ENCODE measurements around the gene ABCC4. TPM values are rescaled to one million over a fixed set of nuclear protein-coding genes. Genes with fewer than 3 reads are reported as not detected.

ABCC4 gene
- total RNA-seq, 1 donor: 11.8 TPM

- H3K4me1 ChIP-seq (ENCODE audit: insufficient read depth, low read length): no peaks in the 10 kb centered on the region
- H3K9me3 ChIP-seq (ENCODE audit: low read depth, low read length): no peaks in the 10 kb centered on the region
- H3K27me3 ChIP-seq (ENCODE audit: insufficient read depth, low read length): no peaks in the 10 kb centered on the region
- H3K4me3 ChIP-seq (ENCODE audit: low read length): no peak overlapping the region
These were observed 250.2 kb downstream of the ABCC4 start for GRCh38 chr13:95050800-95051615.

GRCh38 chr13:95049772-95050171, 251.5 kb downstream of the ABCC4 start:
- Histone ChIP-seq H3K4me3 (ENCODE audit: low read length) (no peak overlapping the region), H3K9me3 (ENCODE audit: low read depth, low read length) (no peaks in the 10 kb centered on the region), H3K4me1 (ENCODE audit: insufficient read depth, low read length) (no peaks in the 10 kb centered on the region), H3K27me3 (ENCODE audit: insufficient read depth, low read length) (no peaks in the 10 kb centered on the region)

DNA sequence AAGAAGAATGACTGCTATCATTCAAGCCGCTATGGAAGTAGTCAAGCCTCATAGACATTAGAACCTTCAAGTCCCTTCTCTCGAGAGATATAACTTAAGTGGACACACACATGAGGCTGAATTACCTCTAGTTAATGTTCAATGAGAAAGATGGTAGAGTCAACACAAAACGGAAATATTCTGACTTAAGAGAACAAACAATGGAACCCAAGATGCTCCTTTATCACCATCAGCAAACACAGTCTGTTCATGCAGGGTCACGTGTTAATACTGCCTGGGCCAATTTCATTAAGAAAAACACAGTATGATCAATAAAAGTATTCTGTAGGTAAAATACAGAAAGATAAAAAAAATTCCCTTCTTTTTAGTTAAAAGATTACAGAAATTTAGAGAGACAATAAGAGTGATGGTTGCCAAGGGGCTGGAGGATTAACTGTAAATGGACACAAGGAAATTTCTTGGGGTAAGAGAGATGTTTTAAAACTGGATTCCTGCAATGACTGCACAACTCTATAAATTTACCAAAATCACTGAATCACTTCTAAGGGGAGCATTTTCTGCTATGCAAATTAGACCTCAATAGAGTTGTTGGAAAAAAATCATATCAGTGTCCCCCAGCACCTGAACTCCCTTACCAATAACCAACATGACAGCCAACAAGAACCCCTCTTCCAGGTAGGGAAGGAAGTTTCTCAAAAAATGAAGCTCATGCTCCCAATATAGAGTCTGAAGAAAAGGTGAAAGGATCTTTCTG, 256.6 kb downstream of the ABCC4 start:
- H3K4me3 ChIP-seq (ENCODE audit: low read length): no peak overlapping the region
- H3K4me1 ChIP-seq (ENCODE audit: insufficient read depth, low read length): no peaks in the 10 kb centered on the region
- H3K27me3 ChIP-seq (ENCODE audit: insufficient read depth, low read length): no peaks in the 10 kb centered on the region
- H3K9me3 ChIP-seq (ENCODE audit: low read depth, low read length): no peaks in the 10 kb centered on the region

DNA sequence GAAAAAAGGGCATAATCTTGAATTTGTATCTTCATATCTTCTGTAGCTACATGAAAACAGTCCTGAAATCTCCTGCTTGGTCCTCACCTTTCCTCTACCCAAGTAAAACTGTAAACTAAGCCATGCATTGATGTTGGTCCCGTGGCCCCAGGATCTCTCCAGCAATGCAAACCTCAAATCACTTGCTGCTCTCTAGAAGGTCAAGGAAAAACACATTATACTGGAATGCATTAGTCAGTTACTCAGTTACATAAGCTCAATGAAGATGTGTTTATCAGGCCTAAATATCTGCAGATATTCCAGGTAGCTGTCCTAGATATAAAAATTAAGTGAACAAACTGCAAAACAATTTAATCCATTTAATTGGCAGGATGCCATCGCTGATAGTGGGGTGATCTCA, 261.8 kb downstream of the ABCC4 start:
- H3K4me3 ChIP-seq (ENCODE audit: low read length): no peak overlapping the region
- H3K27me3 ChIP-seq (ENCODE audit: insufficient read depth, low read length): no peaks in the 10 kb centered on the region

GRCh38 chr13:95038949-95039348, 262.3 kb downstream of the ABCC4 start:
- no peaks in the 10 kb centered on the region for H3K9me3 ChIP-seq (ENCODE audit: low read depth, low read length)
- no peaks in the 10 kb centered on the region for H3K27me3 ChIP-seq (ENCODE audit: insufficient read depth, low read length)
- no peak overlapping the region for H3K4me3 ChIP-seq (ENCODE audit: low read length)
- H3K4me1 ChIP-seq (ENCODE audit: insufficient read depth, low read length): no peaks in the 10 kb centered on the region

More for the DNA sequence above, 261.8 kb downstream of the ABCC4 start:
- Histone ChIP-seq H3K9me3 (ENCODE audit: low read depth, low read length) (no peaks in the 10 kb centered on the region), H3K4me1 (ENCODE audit: insufficient read depth, low read length) (no peaks in the 10 kb centered on the region)

DNA sequence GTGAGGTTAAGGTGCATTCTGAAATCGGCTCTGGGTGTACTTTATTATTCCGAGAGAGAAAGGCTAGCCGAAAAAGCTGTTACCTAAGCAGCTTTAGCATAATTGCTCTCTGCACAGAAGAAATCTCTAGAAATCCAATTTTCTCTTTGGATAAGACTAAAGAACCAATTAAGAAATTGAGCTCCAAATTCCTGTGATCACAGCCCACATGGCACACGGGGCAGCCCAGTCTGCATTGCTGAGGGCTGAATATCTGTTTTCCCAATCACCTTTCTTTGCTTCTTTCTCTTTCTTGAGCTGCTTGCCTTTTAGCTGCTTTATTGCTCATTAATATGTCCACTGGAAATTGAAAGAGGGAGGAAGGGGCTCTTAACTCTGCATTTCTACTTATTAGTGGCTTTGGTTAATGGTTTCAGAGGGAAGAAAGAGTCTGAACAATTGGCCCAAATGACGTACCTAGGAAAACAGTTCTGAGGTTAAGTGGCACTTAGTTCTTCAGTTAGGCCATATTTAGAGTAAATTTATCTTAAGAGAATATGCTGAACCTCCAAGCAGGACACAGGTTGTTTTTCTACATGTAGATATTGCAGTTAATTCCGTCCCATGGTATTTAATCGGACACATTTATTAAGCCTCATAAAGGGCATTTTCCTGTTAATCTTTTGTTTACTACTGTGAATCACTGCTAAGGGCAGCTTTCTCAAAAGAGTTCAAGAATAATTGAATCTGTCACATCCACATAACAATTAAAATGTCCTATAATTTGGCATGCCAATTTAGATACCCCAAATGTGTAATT, 265.7 kb downstream of the ABCC4 start:
- Histone ChIP-seq H3K9me3 (ENCODE audit: low read depth, low read length) (no peaks in the 10 kb centered on the region), H3K27me3 (ENCODE audit: insufficient read depth, low read length) (no peaks in the 10 kb centered on the region), H3K4me1 (ENCODE audit: insufficient read depth, low read length) (no peaks in the 10 kb centered on the region), H3K4me3 (ENCODE audit: low read length) (no peak overlapping the region)

- Histone ChIP-seq H3K4me3 (ENCODE audit: low read length) (no peak overlapping the region), H3K4me1 (ENCODE audit: insufficient read depth, low read length) (no peaks in the 10 kb centered on the region), H3K9me3 (ENCODE audit: low read depth, low read length) (no peaks in the 10 kb centered on the region), H3K27me3 (ENCODE audit: insufficient read depth, low read length) (no peaks in the 10 kb centered on the region)
These were observed 267.4 kb downstream of the ABCC4 start for GRCh38 chr13:95033890-95034289.

DNA sequence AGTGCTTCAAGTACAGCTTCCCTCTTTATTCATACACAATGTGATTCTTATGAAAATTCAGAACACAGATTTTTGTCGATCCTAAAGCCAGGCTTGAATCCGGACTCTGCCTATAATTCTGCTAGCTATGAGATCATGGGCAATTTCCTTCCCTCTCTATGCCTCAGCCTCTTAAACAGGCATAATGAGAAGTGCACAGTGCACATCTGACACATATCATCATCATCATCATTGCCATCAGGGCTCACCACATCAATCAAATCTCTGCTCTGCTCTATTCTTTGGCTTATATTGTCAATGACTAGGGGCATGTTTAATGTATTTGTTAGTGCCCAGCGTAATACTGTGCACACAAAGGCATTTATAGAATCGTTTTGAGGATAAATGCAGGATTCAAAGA, 269.1 kb downstream of the ABCC4 start:
- Histone ChIP-seq H3K27me3 (ENCODE audit: insufficient read depth, low read length) (no peaks in the 10 kb centered on the region), H3K4me1 (ENCODE audit: insufficient read depth, low read length) (no peaks in the 10 kb centered on the region), H3K9me3 (ENCODE audit: low read depth, low read length) (no peaks in the 10 kb centered on the region), H3K4me3 (ENCODE audit: low read length) (no peak overlapping the region)

GRCh38 chr13:95030821-95031343, 270.4 kb downstream of the ABCC4 start:
- Histone ChIP-seq H3K27me3 (ENCODE audit: insufficient read depth, low read length) (no peaks in the 10 kb centered on the region), H3K9me3 (ENCODE audit: low read depth, low read length) (no peaks in the 10 kb centered on the region), H3K4me3 (ENCODE audit: low read length) (no peak overlapping the region), H3K4me1 (ENCODE audit: insufficient read depth, low read length) (no peaks in the 10 kb centered on the region)

DNA sequence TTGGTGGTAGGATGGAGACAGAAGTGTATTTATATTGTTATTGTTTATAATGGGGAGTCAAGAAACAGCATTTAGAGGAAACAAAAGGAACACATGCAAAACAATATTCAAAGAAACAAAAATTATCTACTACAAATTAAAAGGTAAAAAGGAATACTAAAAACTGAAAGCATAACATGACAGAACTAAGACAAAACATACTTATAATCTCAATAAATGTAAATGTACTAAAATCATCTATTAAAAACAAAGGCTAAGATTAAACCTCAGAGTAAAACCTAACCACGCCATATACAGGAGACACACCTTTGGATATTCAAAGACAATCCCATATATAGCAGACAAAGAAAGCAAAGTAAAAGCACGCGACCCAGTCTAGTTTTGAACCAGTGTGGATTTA, 273.6 kb downstream of the ABCC4 start:
- Histone ChIP-seq H3K4me3 (ENCODE audit: low read length) (no peak overlapping the region), H3K4me1 (ENCODE audit: insufficient read depth, low read length) (no peaks in the 10 kb centered on the region), H3K9me3 (ENCODE audit: low read depth, low read length) (no peaks in the 10 kb centered on the region), H3K27me3 (ENCODE audit: insufficient read depth, low read length) (no peaks in the 10 kb centered on the region)

DNA sequence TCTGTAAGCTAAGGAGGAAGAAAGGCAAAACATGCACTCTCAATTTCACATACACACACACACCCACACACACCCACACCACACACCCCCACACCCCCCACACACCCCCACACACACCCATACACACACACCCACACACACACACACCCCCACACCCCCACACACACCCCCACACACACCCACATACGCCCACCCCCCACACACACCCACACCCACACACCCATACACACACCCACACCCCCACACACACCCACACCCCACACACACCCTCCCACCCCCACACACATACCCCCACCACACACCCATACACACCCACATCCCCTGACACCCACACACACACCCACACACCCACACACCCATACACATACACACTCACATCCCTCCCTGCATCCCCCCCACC, 276.1 kb downstream of the ABCC4 start:
- Histone ChIP-seq H3K27me3 (ENCODE audit: insufficient read depth, low read length) (no peaks in the 10 kb centered on the region), H3K4me1 (ENCODE audit: insufficient read depth, low read length) (no peaks in the 10 kb centered on the region), H3K4me3 (ENCODE audit: low read length) (no peak overlapping the region), H3K9me3 (ENCODE audit: low read depth, low read length) (no peaks in the 10 kb centered on the region)

- Histone ChIP-seq H3K9me3 (ENCODE audit: low read depth, low read length) (no peaks in the 10 kb centered on the region), H3K4me3 (ENCODE audit: low read length) (no peak overlapping the region), H3K27me3 (ENCODE audit: insufficient read depth, low read length) (no peaks in the 10 kb centered on the region), H3K4me1 (ENCODE audit: insufficient read depth, low read length) (no peaks in the 10 kb centered on the region)
These were observed 277.8 kb downstream of the ABCC4 start for GRCh38 chr13:95023405-95023804.

DNA sequence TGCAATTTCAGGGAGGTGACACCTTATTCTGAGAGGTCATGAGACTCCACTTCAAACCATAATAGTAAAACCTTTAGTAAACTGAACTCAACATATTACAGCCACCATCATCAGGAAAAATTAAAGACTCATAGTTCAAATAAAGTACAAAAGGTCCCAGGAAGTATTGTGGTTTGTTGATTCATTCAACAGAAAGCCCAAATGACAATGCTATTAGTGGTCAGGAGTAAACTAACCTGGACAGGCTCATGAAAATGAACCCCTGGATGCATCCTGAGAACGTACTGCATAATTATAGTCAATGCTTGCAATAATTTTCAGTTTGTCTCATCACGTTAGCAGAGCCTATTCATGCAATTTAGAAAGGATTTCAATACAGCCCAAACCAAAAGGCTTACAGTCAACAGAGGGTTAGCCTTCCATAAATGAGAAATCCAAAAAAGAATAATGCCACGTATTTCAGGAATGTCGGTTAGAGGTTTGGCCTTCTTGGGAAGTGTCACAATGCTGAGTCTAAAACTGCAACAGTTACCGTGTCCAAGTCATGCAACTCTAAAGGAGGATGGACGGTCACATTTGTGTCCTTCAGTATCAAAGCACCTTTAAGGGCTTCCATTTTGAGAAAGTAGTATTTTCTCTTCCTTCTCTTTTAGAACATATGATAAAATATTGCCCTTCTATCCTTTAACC, 280.8 kb downstream of the ABCC4 start:
- Histone ChIP-seq H3K27me3 (ENCODE audit: insufficient read depth, low read length) (no peaks in the 10 kb centered on the region), H3K9me3 (ENCODE audit: low read depth, low read length) (no peaks in the 10 kb centered on the region), H3K4me3 (ENCODE audit: low read length) (no peak overlapping the region), H3K4me1 (ENCODE audit: insufficient read depth, low read length) (no peaks in the 10 kb centered on the region)

GRCh38 chr13:95019886-95020285, 281.4 kb downstream of the ABCC4 start:
- Histone ChIP-seq H3K27me3 (ENCODE audit: insufficient read depth, low read length) (no peaks in the 10 kb centered on the region), H3K4me3 (ENCODE audit: low read length) (no peak overlapping the region), H3K4me1 (ENCODE audit: insufficient read depth, low read length) (no peaks in the 10 kb centered on the region), H3K9me3 (ENCODE audit: low read depth, low read length) (no peaks in the 10 kb centered on the region)
